Activated T-helper 1 cell treated with anti-CD3 and anti-CD28 coated beads, Interleukin-2, amount 50 U/mL, for 16 hours (primary cell): ENCODE results near the gene TASP1.
"Not testable (repeated sequence)": the region's sequence is repeated elsewhere in the genome, so short reads cannot be mapped to it uniquely, and the experiment has no call there.

Experiments
- DNase-seq, 2 donors: peaks; one replicate each; pipeline ENCODE4 v3.0.0-alpha.2; 2020; ENCODE audit warnings: low read depth in 1 of 2, low spot score in 1 of 2

Gene TASP1

DNA sequence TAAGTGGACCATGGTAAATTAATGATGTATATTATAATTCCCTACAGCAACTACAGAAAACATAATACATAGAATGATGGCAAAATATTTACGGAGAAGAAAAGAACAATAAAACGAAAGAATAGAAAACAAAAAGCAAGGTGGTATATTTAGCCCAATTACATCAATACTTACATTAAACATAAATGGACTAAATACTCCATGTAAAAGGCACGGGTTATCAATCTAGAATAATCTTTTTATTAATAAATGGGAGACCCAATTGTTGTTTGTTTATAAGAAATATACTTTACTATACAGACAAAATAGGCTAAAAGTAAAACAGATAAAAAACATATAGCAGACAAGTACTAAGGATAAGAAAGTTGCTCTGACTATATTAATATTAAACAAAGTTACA, 137.2 kb downstream of the TASP1 start:
- DNase-seq = no peak

DNA sequence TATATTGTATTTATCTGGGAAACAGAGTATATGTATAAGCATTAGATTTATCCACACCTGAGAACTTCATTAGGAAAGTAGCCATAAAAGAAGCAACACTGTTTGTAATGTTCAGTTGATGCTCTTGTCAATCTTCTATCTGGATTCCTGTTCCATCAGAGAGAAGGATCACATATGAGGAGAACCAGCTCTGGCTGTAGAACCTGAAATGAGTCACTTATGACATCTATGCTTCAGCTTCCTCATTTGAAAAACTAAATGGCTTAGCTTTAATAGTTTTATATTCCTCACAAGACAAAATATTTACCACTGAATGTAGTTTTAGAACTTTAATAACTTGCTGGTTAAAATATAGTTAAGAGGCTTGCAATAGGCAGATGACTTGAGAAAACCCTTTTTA, 144.7 kb downstream of the TASP1 start:
- no peak for DNase-seq

DNA sequence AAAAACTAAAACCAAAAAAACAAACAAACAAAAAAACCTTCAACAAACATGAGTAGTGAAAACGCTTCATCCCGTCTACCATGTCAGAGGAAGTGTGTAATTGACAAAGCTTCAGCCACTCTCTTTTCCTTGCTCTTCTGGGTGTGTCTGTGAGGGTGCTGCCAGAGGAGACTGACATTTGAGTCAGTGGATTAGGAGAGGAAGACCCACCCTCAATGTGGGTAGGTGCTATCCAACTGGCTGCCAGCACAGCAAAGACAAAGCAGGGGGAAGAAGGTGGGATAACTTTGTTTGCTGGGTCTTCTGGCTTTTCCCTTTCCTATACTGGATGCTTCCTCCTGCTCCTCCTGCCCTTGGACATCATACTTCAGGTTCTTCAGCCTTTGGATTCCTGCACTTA, 145.6 kb downstream of the TASP1 start:
- no peak for DNase-seq

DNA sequence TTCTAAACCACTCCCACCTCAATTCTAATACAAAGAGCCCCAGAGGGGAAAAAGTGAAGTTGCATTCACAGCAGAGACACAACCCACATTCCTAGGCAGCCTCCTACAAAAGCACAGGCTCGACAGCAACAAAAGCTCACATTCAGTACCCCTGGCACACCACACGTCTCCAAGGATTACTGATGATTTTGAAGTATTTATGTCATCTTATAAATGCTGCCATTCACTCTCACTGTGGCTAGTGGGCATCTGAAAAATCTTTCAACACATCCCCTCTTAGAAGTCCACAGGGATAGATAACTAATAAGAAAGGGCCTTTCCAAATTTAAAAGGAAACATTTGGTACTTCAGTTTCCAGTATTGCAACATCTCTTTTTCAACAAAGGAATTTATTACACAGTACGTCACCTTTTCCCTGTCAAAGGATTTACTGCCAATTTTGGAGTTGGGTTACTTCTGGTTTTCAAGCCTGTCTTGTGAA, 146.7 kb downstream of the TASP1 start:
- DNase-seq = no peak

DNA sequence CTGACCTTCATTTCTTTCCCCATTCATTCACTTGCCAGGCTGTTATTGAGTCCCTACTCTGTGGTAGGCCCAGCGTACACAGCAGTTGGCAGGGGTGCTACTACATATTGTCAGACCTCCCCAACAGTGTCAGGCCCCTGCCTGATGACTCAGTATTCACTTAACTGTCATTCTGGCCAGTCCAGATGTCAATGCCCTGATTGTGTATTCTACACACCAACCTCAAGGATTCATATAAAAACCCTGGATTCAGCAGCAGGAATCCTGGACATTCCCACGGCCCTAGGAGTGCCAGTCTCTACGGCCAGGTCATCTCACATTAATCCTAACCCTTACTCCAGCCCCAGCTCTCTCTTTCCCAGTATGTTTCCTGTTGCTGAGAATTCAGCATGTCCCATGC, 151.5 kb downstream of the TASP1 start:
- DNase-seq = no peak

DNA sequence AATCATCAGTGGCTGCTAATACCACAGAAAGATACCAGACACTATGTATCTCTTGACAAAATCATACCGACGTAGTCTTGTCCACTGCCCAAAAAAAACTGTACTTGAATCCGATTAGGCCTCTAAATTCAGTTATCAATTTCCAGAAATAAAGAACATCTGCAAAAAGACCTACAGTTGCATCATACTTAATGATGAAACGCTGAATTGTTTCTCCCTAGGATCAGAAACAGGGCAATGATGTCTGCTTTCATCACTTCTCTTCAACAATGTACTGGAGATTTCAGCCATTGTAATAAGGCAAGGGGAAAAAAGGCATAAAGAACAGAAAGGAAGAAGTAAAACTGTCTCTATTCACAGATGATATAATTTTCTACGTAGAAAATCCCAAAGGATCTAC, 152.0 kb downstream of the TASP1 start:
- DNase-seq = no peak

DNA sequence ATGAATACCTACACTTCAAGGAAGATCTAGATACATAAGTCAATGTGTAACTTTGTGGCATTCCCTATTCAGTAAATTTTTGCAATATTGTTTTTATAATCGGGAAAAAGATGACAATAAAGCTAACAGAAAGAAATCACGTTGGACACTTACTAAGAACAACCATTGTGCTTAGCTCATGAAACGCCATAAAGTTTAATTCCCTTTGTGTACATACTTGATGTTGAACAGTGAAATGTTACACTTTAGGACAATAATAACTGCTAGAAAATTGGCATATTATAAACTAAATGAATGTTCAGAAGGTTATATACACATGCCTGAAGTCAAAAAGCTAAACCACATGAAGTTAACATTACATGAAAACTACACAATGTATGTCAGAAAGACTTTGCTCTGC, 153.2 kb downstream of the TASP1 start:
- no peak for DNase-seq

DNA sequence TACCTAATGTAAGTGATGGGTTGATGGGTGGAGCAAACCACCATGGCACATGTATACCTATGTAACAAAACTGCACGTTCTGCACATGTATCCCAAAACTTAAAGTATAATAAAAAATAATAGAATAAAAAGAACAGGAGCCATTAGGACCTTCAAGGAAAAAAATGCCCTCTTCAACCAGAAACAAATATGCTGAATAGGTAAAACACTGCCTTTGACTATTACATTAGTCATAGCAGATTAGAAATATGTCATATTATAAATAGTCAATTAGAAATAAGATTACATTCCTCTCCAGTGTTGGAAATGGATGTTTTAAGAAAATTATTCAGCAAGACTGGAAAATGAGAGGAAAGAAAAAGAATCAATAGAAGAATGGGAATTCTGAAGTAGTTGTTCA, 153.7 kb downstream of the TASP1 start:
- DNase-seq = not testable (repeated sequence)

DNA sequence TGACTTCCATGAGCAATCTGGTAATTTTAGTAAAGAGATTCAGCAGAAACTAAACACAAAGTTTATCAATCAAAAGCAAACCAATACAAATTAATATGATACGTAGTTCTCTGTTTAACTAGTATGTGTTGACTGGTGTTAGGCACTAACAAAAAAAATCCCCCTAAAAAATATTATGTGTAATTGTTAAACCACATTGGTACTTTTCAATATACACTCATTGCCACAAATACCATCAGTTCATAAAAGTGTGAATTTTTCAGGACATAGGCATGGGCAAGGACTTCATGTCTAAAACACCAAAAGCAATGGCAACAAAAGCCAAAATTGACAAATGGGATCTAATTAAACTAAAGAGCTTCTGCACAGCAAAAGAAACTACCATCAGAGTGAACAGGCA, 155.3 kb downstream of the TASP1 start:
- DNase-seq = not testable (repeated sequence)

DNA sequence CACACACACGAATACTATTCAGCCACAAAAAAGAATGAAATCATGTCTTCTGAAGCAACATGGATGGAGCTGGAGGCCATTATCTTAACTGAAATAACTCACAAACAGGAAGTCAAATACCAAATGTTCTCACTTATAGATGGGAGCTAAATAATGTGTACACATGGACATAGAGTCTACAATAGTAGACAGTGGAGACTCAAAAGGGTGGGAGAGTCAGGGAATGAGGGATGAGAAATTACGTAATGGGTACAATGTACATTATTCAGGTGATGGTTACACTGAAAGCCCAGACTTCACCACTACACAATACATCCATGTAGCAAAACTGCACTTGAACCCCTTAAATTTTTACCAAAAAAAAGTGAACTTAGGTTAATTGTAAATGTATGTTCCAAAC, 160.4 kb downstream of the TASP1 start:
- no peak for DNase-seq

DNA sequence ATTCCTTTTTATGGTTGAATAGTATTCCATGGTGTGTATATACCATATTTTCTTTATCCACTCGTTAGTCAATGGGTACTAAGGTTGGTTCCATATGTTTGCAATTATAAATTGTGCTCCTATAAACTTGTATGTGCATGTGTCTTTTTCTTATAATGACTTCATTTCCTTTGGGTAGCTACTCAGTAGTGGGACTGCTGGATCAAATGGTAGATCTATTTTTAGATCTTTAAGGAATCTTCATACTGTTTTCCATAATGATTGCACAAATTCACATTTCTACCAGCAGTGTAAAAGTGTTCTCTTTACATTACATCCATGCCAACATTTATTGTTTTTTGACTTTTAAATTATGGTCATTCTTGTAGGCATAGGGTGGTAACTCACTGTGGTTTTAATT, 164.3 kb downstream of the TASP1 start:
- DNase-seq = no peak

DNA sequence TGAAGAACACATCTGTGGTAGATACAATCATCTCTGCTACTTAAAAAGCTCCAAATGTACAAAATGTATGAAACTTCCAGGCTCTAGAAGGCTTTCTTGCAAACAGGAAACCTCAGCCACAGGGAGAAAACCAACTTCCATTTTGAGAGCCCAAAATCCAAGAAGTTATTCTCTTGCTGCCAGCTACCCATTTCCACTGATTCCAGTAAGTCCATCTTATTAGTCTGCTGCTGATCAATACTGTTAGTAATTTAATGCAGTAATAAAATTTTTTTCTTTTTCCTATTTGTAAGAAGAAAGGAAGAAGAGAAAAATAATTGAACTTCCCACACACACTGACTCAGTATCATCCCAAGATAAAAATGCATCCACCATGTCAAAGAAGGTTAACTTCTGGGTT, 169.5 kb downstream of the TASP1 start:
- DNase-seq = no peak

DNA sequence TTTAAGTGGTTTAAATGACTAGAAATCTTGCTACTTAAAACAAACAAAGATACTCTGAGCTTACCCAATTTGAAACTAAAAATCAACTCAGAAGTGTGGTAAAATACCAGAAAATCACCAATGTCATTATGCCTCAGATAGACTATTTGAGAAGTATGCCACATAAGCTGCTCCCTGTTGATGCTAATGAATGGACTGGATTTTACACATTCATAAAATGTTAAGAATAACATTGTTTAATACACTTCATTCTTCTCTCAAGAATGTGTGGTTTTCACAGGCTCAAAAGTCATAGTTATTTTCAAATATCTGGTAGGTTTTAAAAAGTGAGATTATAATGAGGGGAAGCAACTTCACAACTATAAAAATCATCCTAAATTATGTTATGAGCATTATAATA, 170.6 kb downstream of the TASP1 start:
- no peak for DNase-seq

DNA sequence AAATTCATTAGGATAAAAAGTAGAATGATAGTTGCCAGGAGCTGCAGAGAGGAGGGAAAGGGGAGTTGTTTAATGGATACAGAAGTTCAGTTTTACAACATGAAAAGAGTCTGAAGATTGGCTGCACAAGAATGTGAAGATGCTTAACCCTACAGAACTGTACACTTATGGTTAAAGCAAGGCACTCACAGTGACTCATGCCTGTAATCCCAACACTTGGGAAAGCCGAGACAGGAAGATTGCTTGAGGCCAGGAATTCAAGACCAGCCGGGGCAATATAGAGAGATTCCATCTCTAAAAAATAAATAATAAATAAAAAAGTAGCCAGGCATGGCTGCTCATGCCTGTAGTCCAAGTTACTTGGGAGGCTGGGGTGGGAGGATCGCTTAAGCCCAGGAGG, 174.0 kb downstream of the TASP1 start:
- no peak for DNase-seq

DNA sequence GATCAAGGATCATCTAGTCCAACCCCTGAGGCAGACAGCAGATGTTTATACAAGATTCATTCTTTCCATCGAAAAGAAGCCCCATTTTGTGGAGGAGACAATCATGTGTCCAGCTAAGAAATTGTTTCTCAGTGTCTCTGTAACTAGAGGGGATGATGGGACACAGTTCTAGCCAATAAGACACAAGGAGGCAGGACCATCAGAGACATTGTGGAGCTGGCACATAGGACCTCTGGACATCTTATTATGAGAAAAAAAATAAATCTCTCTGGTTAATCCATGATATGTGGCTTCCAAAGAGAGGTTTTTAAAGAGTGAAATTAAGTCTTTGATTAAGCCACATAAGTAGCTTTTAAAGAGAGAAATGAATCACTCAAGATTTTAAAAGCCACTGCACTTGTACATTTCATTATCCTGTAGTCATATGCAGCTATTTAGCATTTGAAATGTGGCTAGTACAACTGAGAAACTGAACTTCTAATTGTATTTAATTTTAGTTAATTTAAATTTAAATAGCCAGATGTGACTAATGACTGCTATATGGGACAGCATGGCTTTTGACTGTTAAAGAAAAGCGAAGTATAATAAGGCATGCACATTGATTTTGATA, 176.8 kb downstream of the TASP1 start:
- DNase-seq = no peak

DNA sequence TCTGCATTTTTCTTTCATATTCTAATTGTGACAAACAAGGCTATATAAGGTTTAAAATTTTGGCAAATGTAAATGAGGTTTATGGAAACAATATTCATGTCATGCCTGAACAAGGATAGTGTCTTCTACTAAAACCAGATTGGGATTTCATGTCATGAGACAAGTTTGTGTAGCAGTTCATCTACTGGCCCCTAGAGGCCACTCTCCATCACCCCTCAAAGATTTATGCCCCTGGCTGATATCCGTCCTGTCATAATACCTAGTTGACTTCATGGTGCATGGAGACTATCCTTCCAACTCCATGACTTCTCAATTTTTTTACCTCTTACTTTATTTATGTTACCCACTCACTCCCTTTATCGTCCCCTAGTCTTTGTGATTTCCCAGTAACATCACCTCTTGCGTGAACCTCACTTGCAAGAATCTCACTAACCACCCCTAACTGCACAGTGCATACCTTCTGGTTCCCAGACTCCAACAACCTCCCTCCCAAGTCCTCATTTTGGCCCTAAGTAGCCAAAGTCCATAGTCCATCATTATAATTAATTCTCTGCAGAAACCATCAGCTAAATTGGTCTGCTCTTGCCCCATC, 179.8 kb downstream of the TASP1 start:
- no peak for DNase-seq

DNA sequence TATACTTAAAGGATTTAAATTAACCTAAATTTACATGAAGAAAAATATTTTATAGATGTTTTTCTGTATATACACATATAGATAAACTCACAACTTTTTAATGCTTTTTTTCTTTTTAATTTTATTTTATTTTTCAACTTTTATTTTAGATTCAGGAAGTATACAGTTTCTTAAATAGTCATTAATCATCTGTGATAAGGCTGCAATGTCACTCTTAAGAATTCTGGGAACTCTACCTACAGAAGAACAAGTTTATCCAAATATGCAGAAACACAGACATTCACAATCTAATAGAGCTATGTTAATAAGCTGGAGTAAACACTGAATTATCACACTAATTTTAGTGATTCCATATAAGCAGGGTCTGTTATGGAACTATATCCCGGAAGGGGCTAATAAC, 181.2 kb downstream of the TASP1 start:
- DNase-seq = no peak

DNA sequence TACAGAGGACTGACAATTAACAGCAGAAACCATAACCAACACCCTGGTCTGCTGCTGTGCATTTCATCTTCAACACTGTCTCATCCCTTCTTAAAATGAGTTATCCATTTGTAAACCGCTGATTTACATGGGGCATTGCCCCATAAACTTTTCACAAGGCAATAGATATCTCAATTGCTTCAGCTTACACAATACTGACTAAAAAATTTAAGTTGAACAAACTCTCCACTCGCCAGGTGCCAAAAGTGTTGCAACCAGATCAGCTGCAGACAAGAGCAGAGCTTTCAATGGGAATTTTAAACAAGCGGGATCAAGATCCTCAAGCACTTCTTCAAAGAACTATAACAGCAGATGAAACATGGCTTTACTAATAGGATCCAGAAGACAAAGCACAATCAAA, 183.0 kb downstream of the TASP1 start:
- DNase-seq = no peak

DNA sequence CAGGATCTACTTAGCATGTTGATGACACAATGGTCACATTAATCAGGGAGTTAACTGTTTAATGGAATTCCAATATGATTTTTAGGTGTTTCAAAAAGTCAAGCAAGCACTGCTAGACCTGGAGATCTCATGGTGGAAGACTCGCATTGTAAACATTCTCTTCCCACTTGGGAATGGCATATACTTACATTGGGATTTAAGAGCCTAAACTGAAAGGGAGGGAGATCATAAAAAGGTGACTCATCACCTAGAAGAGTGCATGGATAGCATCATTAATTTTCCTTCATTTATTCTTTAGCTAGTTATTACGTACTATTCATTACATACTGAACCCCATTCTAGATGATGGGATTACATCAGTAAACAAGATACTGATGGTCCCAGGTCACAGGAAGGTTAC, 185.4 kb downstream of the TASP1 start:
- DNase-seq = no peak

DNA sequence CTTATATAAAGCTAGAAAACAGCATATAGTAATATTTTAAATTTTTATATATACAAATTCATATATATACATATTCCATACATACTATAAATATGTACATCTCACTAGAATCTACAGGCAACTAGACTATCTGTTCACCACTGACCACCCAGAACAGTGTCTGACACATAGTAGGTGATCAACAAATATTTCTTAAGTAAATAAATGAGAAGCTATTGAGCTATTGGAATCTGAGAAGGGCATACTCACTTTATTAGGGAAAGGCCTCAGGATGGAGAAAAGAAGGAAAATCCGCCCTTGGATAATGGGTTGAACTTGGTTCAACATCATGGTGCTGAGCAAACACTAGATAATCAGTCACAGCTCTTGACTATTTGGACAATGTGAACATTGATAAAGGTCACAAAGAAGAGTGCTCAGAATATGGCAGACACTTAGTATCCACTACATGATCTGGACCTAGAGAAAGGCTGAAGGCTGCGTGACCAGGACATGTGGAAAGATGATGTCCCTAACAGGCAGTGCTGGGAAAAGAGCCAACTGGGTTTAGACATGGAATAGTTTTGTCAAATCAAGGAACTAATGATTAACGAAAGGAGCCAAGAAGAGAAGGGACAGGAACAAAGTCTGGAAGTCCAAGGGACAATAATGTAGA, 186.1 kb downstream of the TASP1 start:
- no peak for DNase-seq

DNA sequence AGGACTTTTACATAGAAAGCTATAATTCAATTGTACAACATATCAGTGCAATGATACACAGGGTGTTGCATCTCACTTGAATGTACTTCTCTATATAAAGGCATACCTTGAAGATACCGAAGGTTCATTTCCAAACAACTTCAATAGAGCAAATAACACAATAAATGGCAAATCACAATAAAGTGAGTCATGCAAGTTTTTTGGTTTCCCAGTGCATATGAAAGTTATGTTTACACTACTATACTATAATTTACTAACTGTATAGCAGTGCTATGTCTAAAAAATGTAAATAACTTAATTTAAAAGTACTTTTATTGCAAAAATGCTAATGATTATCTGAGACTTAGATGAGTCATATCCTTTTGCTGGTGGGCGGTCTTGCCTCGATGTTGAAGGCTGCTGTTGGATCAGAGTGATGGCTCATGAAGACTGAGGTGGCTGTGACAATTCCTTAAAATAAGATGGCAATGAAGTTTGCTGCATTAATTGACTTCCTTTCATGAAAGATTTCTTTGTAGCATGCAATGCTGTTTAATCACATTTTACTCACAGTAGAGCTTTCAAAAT, 188.8 kb downstream of the TASP1 start:
- no peak for DNase-seq

DNA sequence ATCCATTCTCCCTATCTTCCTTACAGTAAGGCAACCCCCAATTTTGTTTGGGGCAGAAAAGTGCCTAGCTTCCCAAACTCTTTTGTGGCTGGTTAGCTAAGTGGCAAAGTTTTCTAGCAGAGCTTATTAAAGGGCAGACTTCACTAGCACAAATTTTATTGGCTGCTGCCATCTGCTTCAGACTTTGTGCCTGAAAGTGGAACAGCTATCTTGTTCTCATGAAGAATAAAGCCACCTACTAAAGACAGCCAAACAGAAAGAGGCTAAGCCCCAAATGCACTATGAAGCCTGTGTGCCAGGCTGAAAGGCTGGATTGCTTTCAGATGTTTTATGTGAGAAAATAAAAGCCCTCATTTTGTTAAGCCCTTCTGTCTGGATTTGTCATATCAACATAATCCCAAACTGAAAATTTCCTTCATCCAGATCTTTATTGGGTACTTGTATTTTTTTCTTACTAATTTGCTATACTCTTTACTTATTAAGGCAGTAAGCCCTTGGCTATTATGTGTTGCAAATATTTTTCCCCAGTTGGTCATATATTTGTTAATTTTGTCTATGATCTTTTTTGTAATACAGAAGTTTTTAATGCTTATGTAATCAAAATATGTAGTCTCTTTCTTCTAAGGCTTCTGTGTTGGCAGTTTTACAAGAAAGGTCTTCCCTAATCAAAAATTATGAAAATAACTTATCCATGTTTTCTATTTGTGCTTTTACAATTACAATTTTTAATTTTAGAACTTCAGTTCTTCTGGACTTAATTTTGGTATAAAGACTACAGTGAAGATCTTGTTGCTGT, 191.1 kb downstream of the TASP1 start:
- no peak for DNase-seq
